Mesangial cell (primary cell): ENCODE measurements around the gene CLDN14. TPM values are rescaled to one million over a fixed set of nuclear protein-coding genes. Genes with fewer than 3 reads are reported as not detected.

Experiments used
- total RNA-seq: library from RNA; depleted of rRNA; stranded (reverse); fragments of >200 nt; gene quantifications from 2 replicates; pipeline ENCODE4 v1.2.3, GENCODE V29; 2015

Gene CLDN14
- 0.49 TPM in 1 of 2 replicates, not detected in the other for total RNA-seq

GRCh38 chr21:36479415-36480402, at the start of gene CLDN14:
Gene CLDN14 (minus strand): TSS chr21:36480122. CDS start chr21:36461695, 18,427 bp downstream.

Other genes with a start within 250 kb of the CLDN14 start
- 8.8 and 9.4 TPM in 2 replicates for gene MORC3, start 159.9 kb downstream of the CLDN14 start, total RNA-seq
- gene CHAF1B, start 94.7 kb downstream of the CLDN14 start, total RNA-seq = 2.3 and 12.1 TPM in 2 replicates
- gene SIM2, start 219.0 kb upstream of the CLDN14 start, total RNA-seq = 2.6 and 9.9 TPM in 2 replicates